ENCODE results near the gene KRT9.

DNA sequence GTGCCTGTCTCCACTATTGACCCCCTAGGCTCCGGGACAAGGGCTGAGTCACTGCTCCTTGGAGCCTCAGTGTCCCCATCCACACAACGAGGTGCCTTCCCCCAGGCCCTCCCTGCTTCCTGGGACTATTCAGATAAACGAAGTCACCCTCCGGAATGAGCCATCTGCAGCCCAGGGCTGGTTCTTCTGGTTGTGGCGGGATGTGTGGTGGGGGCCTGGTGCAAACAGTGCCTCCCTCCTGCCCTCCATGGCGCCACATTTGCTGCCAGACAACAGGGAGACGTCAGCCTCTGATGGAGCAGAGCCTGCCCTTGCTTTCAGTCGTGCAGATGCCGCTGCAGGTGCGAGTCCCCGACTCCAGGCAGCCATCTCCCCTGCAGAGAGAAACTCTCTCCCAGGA is 45.8 kb upstream of the KRT9 start:
- TF ChIP-seq, protein P1, sequence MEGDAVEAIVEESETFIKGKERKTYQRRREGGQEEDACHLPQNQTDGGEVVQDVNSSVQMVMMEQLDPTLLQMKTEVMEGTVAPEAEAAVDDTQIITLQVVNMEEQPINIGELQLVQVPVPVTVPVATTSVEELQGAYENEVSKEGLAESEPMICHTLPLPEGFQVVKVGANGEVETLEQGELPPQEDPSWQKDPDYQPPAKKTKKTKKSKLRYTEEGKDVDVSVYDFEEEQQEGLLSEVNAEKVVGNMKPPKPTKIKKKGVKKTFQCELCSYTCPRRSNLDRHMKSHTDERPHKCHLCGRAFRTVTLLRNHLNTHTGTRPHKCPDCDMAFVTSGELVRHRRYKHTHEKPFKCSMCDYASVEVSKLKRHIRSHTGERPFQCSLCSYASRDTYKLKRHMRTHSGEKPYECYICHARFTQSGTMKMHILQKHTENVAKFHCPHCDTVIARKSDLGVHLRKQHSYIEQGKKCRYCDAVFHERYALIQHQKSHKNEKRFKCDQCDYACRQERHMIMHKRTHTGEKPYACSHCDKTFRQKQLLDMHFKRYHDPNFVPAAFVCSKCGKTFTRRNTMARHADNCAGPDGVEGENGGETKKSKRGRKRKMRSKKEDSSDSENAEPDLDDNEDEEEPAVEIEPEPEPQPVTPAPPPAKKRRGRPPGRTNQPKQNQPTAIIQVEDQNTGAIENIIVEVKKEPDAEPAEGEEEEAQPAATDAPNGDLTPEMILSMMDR (IDR thresholded peaks at IDR 0.05), result no peak
- no peak for TF ChIP-seq POLR2A (IDR thresholded peaks at IDR 0.05)
